ENCODE results near the gene ZNF385D.
"Not testable (repeated sequence)": the region's sequence is repeated elsewhere in the genome, so short reads cannot be mapped to it uniquely, and the experiment has no call there.

DNA sequence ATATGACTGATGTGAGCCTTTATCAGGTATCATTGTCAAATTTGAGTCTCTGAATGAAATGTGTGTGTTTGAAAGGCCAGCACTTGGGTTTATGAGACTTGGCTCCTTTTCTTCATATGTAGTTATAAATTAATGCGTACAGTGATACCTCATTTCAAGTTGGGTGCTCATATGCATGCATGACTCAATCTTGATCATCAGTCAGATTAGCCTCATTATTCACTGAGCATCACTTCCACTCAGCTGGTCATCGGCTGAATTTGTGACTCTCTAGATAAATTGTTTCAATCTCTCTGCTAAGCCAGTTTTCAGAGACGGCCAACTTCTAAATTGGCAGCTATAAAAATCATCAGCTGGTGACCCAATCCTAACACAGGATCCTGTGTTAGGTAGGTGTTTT is 260.3 kb downstream of the ZNF385D start:
- TF ChIP-seq, protein P1, sequence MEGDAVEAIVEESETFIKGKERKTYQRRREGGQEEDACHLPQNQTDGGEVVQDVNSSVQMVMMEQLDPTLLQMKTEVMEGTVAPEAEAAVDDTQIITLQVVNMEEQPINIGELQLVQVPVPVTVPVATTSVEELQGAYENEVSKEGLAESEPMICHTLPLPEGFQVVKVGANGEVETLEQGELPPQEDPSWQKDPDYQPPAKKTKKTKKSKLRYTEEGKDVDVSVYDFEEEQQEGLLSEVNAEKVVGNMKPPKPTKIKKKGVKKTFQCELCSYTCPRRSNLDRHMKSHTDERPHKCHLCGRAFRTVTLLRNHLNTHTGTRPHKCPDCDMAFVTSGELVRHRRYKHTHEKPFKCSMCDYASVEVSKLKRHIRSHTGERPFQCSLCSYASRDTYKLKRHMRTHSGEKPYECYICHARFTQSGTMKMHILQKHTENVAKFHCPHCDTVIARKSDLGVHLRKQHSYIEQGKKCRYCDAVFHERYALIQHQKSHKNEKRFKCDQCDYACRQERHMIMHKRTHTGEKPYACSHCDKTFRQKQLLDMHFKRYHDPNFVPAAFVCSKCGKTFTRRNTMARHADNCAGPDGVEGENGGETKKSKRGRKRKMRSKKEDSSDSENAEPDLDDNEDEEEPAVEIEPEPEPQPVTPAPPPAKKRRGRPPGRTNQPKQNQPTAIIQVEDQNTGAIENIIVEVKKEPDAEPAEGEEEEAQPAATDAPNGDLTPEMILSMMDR (IDR thresholded peaks at IDR 0.05), result not testable (repeated sequence)
- not testable (repeated sequence) for TF ChIP-seq POLR2A (IDR thresholded peaks at IDR 0.05)
